CD4-positive, CD25-positive, alpha-beta regulatory T cell (primary cell): ENCODE measurements around the gene KDM5A. TPM values are rescaled to one million over a fixed set of nuclear protein-coding genes. Genes with fewer than 3 reads are reported as not detected.

Source experiments
- ATAC-seq, 2 donors: fragments of 150-1000 bp; cut with Tn5 transposase; one replicate each; pipeline ENCODE4 v1.10.0; 2021; ENCODE audit warnings: low read depth in 2 of 2, moderate number of reproducible peaks in 2 of 2, moderate library complexity in 1 of 2
- DNase-seq, 3 donors: peaks; one replicate each; pipeline versions ENCODE4 v3.0.0 to v3.0.0-alpha.2; 2012 to 2022; ENCODE audit warnings: mixed read lengths in 1 of 3
- H3K27ac ChIP-seq: one replicate; pipeline ENCODE4 v1.7.0; 2013; ENCODE audit warnings: mild to moderate bottlenecking, low read length; ENCODE audit not compliant: insufficient read depth, poor library complexity, severe bottlenecking
- H3K27me3 ChIP-seq: one replicate; pipeline ENCODE4 v1.7.0; 2013; ENCODE audit warnings: low read length; ENCODE audit not compliant: control insufficient read depth, insufficient read depth
- H3K36me3 ChIP-seq: one replicate; pipeline ENCODE4 v1.7.0; 2013; ENCODE audit warnings: mild to moderate bottlenecking, low read length, moderate library complexity; ENCODE audit not compliant: control insufficient read depth, insufficient read depth
- H3K4me1 ChIP-seq: 2 replicates; pipeline ENCODE4 v1.7.0; 2013; ENCODE audit warnings: mild to moderate bottlenecking, low read length; ENCODE audit not compliant: insufficient read depth, control insufficient read depth, poor library complexity, severe bottlenecking
- H3K4me3 ChIP-seq: one replicate; pipeline ENCODE4 v1.7.0; 2013; ENCODE audit warnings: low read depth, mild to moderate bottlenecking, low read length, moderate library complexity
- H3K9me3 ChIP-seq, 2 experiments: 1 replicate in 1 of 2; 2 replicates in 1 of 2; pipeline ENCODE4 v1.7.0; 2013; ENCODE audit warnings: low read length in 2 of 2, mild to moderate bottlenecking in 1 of 2, moderate library complexity in 1 of 2; ENCODE audit not compliant: control insufficient read depth in 2 of 2
- H3K27ac Mint-ChIP-seq, 3 donors: one replicate each; pipeline ENCODE4 v1.8.0; 2020 to 2022; ENCODE audit warnings: mild to moderate bottlenecking in 3 of 3, mixed read lengths in 3 of 3, moderate library complexity in 2 of 3
- H3K27me3 Mint-ChIP-seq: one replicate; pipeline ENCODE4 v1.8.0; 2022; ENCODE audit warnings: mild to moderate bottlenecking, mixed read lengths
- H3K36me3 Mint-ChIP-seq: one replicate; pipeline ENCODE4 v1.8.0; 2020; ENCODE audit warnings: mixed read lengths
- H3K4me1 Mint-ChIP-seq, 4 donors: one replicate each; pipeline ENCODE4 v1.8.0; 2020 to 2022; ENCODE audit warnings: mixed read lengths in 4 of 4, mild to moderate bottlenecking in 1 of 4
- H3K4me3 Mint-ChIP-seq, 4 donors: one replicate each; pipeline ENCODE4 v1.8.0; 2020 to 2022; ENCODE audit warnings: mild to moderate bottlenecking in 4 of 4, mixed read lengths in 4 of 4, moderate library complexity in 3 of 4
- H3K9me3 Mint-ChIP-seq, 7 donors: one replicate each; pipeline ENCODE4 v1.8.0; 2020 to 2022; ENCODE audit warnings: mixed read lengths in 7 of 7, mild to moderate bottlenecking in 3 of 7, moderate library complexity in 2 of 7
- polyA plus RNA-seq, 4 donors: library from polyadenylated mRNA; unstranded; fragments of 300-500 nt; fragmentation: Illumina TruSeq; gene quantifications; one replicate each; pipeline ENCODE4 v1.2.3, GENCODE V29; 2021
- total RNA-seq: library from RNA; stranded (reverse); gene quantifications from one replicate; pipeline ENCODE4 v1.2.3, GENCODE V29; 2022

KDM5A gene
- total and polyA plus RNA-seq, 5 donors from 2014 or later: 44.4 to 142 (median 51.7) TPM

DNA sequence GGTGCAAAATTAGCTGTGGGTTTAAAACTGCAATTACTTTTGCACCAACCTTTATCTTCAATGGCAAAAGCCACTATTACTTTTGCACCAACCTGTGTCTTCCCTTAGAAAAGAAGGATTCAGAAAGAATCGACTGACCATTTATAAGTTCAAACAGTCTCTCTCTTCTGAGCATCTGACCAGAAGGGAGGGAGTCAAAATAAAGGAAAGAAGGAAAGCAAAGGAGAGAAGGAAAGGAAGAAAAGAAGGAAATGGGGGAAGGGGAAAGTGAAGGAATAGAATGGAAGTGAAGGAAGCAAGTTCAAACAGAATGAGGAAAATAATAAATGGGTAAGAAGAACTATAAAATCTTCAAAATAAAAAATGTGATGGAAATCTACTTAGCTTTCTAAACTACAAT, 57.8 kb downstream of the KDM5A start:
- H3K36me3 Mint-ChIP-seq: peaks cover 54% of the 10 kb centered on the region
- H3K27me3 Mint-ChIP-seq: no peaks in the 10 kb centered on the region
- Histone ChIP-seq H3K36me3 (peaks cover 86% of the 10 kb centered on the region), H3K4me3 (no peak overlapping the region), H3K4me1 (no peaks in the 10 kb centered on the region), H3K27me3 (no peaks in the 10 kb centered on the region), H3K9me3 (no peaks in the 10 kb centered on the region), H3K27ac (no peak overlapping the region)
- no peak overlapping the region for H3K27ac Mint-ChIP-seq
- H3K4me1 Mint-ChIP-seq: peaks cover 6 to 32% (median 20%) of the 10 kb centered on the region in 4 donors
- no peak overlapping the region for H3K4me3 Mint-ChIP-seq
- ATAC-seq (no peak), DNase-seq (no peak)
- no peaks in the 10 kb centered on the region for H3K9me3 Mint-ChIP-seq

DNA sequence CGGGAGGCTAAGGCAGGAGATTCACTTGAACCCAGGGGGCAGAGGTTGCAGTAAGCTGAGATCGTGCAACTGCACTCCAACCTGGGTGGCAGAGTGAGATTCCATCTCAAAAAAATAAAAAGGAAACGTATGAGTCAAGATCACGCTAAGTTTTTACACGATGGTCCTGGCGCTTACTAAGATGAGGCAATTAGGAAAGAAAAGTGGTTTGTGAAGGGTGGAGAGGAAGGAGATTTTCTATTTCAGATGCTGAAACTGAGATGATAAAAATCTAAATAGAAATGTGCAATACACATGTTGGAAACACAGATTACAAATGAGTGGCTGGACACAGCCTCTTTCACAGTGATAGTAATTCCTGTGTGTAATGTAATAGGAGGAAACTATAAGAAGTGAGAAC, 63.2 kb downstream of the KDM5A start:
- Mint-ChIP-seq H3K4me1 (peaks cover 6 to 24% (median 17%) of the 10 kb centered on the region in 4 donors), H3K27me3 (no peaks in the 10 kb centered on the region), H3K27ac (peak overlapping the region in 1 of 3 donors; percentile 37), H3K9me3 (no peaks in the 10 kb centered on the region), H3K4me3 (no peak overlapping the region), H3K36me3 (peaks cover 58% of the 10 kb centered on the region)
- no peaks in the 10 kb centered on the region for H3K9me3 ChIP-seq
- no peak for DNase-seq
- no peak for ATAC-seq
- no peaks in the 10 kb centered on the region for H3K4me1 ChIP-seq
- H3K27me3 ChIP-seq: no peaks in the 10 kb centered on the region
- H3K27ac ChIP-seq: no peak overlapping the region
- peaks cover 90% of the 10 kb centered on the region for H3K36me3 ChIP-seq
- no peak overlapping the region for H3K4me3 ChIP-seq

DNA sequence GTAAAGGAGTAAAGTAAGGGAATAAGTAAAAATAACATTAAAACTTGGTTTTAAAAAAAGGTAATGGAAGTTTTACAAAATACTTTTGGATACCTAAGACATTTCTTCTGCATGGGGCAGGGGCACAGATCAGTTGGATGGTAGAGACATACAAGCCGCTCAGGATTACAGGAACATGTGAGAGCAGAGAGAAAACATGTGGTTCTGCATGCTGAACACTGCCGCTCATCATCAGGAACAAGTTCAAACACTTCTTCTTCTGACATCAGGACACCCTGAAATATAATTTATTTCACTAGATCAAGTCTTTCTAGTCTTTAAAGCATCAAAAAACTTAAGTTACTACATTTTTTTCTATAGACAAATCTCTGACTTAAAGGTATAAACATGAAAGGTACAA, 65.6 kb downstream of the KDM5A start:
- no peaks in the 10 kb centered on the region for H3K4me1 ChIP-seq
- Mint-ChIP-seq H3K36me3 (peaks cover 57% of the 10 kb centered on the region), H3K27ac (peak overlapping the region in 2 of 3 donors; percentile 14 to 27), H3K9me3 (no peaks in the 10 kb centered on the region), H3K4me3 (no peak overlapping the region), H3K27me3 (no peaks in the 10 kb centered on the region), H3K4me1 (peaks cover 4 to 25% (median 14%) of the 10 kb centered on the region in 4 donors)
- ATAC-seq (no peak), DNase-seq (no peak)
- no peak overlapping the region for H3K27ac ChIP-seq
- peaks cover 93% of the 10 kb centered on the region for H3K36me3 ChIP-seq
- H3K4me3 ChIP-seq: no peak overlapping the region
- H3K9me3 ChIP-seq: no peaks in the 10 kb centered on the region
- H3K27me3 ChIP-seq: no peaks in the 10 kb centered on the region

DNA sequence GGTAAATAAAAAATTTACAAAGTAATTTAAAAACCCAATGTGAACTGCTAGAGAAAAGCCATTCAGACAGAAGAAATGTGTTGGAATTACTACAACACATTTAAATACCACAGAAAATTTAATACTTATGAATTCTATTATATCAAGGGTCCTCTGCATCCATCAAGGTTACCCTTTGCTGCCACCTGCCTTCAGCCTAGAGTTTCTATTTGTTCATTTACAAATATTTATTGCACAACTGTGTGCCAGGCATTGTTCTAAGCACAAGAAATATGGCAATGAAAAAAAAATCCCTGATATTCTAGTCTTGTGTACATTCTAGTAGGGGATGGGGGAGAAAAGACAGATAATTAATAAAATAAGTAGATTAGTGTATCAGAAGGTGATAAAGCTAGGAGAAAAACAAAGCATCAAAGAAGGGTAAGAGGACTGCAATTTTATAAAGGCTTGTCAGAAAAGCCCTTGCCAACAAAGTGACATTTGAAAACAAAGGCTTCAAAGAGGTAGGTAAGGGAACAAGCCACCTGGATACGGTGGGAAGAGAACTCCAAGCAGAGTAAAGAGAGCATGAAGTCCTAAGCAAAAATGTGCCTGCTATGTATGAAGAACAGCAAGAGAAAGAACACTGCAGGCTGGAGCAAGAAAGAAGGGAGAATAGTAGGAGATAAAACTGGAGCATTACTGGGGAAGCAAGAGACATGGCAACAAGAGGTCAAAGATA, 67.4 kb downstream of the KDM5A start:
- H3K36me3 Mint-ChIP-seq: peaks cover 62% of the 10 kb centered on the region
- no peak overlapping the region for H3K4me3 ChIP-seq
- no peaks in the 10 kb centered on the region for H3K9me3 ChIP-seq
- no peaks in the 10 kb centered on the region for H3K9me3 Mint-ChIP-seq
- peaks cover 98% of the 10 kb centered on the region for H3K36me3 ChIP-seq
- peak overlapping the region in 1 of 3 donors; percentile 18 for H3K27ac Mint-ChIP-seq
- DNase-seq: no peak
- no peaks in the 10 kb centered on the region for H3K27me3 Mint-ChIP-seq
- peaks cover 4 to 30% (median 17%) of the 10 kb centered on the region in 4 donors for H3K4me1 Mint-ChIP-seq
- no peak overlapping the region for H3K4me3 Mint-ChIP-seq
- no peaks in the 10 kb centered on the region for H3K4me1 ChIP-seq
- no peak for ATAC-seq
- H3K27ac ChIP-seq: no peak overlapping the region
- no peaks in the 10 kb centered on the region for H3K27me3 ChIP-seq

DNA sequence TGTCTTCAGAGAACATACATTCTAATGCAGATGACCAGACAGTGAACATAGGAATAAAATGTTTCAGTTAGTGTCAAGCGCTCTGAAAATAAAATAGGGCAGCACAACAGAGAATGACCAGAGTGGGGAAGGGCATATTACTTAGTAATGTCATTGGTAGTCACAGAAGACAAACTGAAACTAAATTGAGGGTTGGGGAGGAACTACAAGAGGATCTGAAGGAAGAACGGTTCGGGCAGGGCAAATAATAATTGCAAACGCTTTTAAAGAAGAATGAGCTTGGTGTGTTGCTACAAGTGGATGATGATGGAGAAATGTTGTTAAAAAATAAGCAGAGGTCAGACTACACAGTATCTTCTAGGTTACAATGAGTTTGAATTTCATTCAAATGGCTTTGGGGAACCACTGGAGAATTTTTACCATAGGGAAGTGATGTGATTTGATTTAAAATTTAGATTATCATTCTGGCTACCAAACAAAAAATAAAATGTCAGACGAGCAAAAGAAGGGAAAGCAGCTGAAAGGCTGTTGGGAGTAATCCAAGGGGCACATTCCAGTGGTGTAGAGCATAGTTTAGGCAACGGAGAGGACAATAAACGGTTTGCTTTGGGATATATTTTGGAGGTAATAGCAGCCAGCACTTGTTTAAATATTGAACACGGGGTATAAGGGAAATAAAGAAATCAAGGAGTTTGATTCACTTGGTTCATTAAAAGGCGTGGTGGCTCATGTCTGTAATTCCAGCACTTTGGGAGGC, 70.2 kb downstream of the KDM5A start:
- Mint-ChIP-seq H3K4me1 (peaks cover 8 to 34% (median 21%) of the 10 kb centered on the region in 4 donors), H3K36me3 (peaks cover 61% of the 10 kb centered on the region), H3K9me3 (no peaks in the 10 kb centered on the region), H3K27me3 (no peaks in the 10 kb centered on the region), H3K27ac (peak overlapping the region; percentile 0 to 75 (median 52)), H3K4me3 (no peak overlapping the region)
- peaks cover 100% of the 10 kb centered on the region for H3K36me3 ChIP-seq
- H3K27ac ChIP-seq: no peak overlapping the region
- H3K27me3 ChIP-seq: no peaks in the 10 kb centered on the region
- DNase-seq (no peak), ATAC-seq (no peak)
- H3K4me3 ChIP-seq: no peak overlapping the region
- H3K4me1 ChIP-seq: no peaks in the 10 kb centered on the region
- no peaks in the 10 kb centered on the region for H3K9me3 ChIP-seq

DNA sequence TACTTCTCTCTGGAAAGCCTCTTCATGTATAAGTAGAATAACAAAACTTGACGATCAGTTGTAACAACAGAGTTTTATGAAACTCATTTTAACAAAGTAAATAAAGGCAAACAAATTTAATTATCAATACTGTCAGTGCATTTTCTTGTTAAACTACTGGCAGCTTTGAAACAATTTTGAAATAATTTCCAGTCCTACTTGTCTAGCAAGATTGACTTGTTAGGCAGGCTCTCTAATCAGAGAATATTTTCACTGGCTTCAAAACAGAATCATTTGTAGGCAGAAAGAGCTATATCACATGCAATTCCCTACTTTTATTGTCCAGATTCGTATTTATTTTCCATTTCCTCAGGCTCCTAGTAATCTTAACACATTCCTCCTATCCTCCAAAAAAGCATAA, 80.6 kb downstream of the KDM5A start:
- peak overlapping the region in 1 of 3 donors; percentile 42 for H3K27ac Mint-ChIP-seq
- H3K36me3 Mint-ChIP-seq: peaks cover 78% of the 10 kb centered on the region
- ATAC-seq (no peak), DNase-seq (no peak)
- Histone ChIP-seq H3K36me3 (peaks cover 96% of the 10 kb centered on the region), H3K4me3 (no peak overlapping the region), H3K4me1 (peaks cover 3% of the 10 kb centered on the region), H3K27me3 (no peaks in the 10 kb centered on the region), H3K9me3 (no peaks in the 10 kb centered on the region), H3K27ac (no peak overlapping the region)
- no peaks in the 10 kb centered on the region for H3K27me3 Mint-ChIP-seq
- peaks cover 0 to 1% (median 0%) of the 10 kb centered on the region in 7 donors for H3K9me3 Mint-ChIP-seq
- H3K4me3 Mint-ChIP-seq: no peak overlapping the region
- H3K4me1 Mint-ChIP-seq: peaks cover 16 to 24% (median 21%) of the 10 kb centered on the region in 4 donors

DNA sequence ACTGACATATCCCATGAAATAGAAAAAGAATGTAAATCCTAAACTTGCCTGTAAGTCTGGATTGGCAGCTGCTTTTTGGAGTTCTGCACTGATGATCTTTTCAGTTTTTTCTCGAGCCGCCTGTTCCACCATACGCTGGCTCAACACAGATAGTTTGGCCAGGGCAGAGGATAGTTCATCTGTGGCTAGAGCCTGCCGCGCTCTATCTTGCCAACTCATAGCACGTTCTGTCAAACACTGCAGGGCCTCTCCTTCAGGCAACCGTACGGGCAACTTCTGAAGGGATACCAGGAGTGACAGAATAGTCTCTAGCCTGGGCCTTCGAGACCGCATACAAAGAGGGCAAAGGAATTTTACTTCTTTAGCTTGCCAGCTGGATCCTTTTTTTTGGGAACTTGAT, 81.7 kb downstream of the KDM5A start:
- Histone ChIP-seq H3K9me3 (no peaks in the 10 kb centered on the region), H3K4me3 (no peak overlapping the region), H3K4me1 (peaks cover 5% of the 10 kb centered on the region), H3K27me3 (no peaks in the 10 kb centered on the region), H3K27ac (no peak overlapping the region), H3K36me3 (peaks cover 89% of the 10 kb centered on the region)
- no peak for DNase-seq
- Mint-ChIP-seq H3K27me3 (no peaks in the 10 kb centered on the region), H3K27ac (no peak overlapping the region), H3K36me3 (peaks cover 81% of the 10 kb centered on the region), H3K9me3 (peaks cover 0 to 2% (median 0%) of the 10 kb centered on the region in 7 donors), H3K4me1 (peaks cover 21 to 33% (median 29%) of the 10 kb centered on the region in 4 donors), H3K4me3 (no peak overlapping the region)
- no peak for ATAC-seq
